GM18867 (cell line): ENCODE results near the gene PCBD2.
"Not testable (repeated sequence)": the region's sequence is repeated elsewhere in the genome, so short reads cannot be mapped to it uniquely, and the experiment has no call there.

ENCODE experiments used
- ATAC-seq: cut with Tn5 transposase; IDR thresholded peaks from one replicate; pipeline ENCODE4 v1.9.1; 2021; ENCODE audit warnings: mild to moderate bottlenecking, moderate library complexity; ENCODE audit not compliant: unreplicated experiment

The PCBD2 gene

GRCh38 chr5:134905246-134905996 is 490 bp downstream of the PCBD2 start:
- peak; percentile 30 for ATAC-seq

- ATAC-seq = no peak
Measured at GRCh38 chr5:134906811-134907210, 1.9 kb downstream of the PCBD2 start.

- not testable (repeated sequence) for ATAC-seq
Measured at GRCh38 chr5:134910752-134911151, 5.8 kb downstream of the PCBD2 start.

- ATAC-seq = no peak
Measured at GRCh38 chr5:134911285-134912206, 6.6 kb downstream of the PCBD2 start.

- ATAC-seq = no peak
Measured at GRCh38 chr5:134913254-134913653, 8.3 kb downstream of the PCBD2 start.

- ATAC-seq = no peak
Measured at GRCh38 chr5:134913795-134914194, 8.9 kb downstream of the PCBD2 start.

- ATAC-seq = no peak
Measured at GRCh38 chr5:134917070-134917815, 12.3 kb downstream of the PCBD2 start.

GRCh38 chr5:134918861-134919260 is 13.9 kb downstream of the PCBD2 start:
- ATAC-seq = no peak

GRCh38 chr5:134920848-134921575 is 16.1 kb downstream of the PCBD2 start:
- no peak for ATAC-seq

- no peak for ATAC-seq
Measured at GRCh38 chr5:134932508-134932907, 27.6 kb downstream of the PCBD2 start.

- ATAC-seq = no peak
Measured at GRCh38 chr5:134934202-134934601, 29.3 kb downstream of the PCBD2 start.

GRCh38 chr5:134935711-134936602 is 31.0 kb downstream of the PCBD2 start:
- ATAC-seq = no peak

GRCh38 chr5:134937526-134937925 is 32.6 kb downstream of the PCBD2 start:
- ATAC-seq = no peak

- ATAC-seq = no peak
Measured at GRCh38 chr5:134938030-134938429, 33.1 kb downstream of the PCBD2 start.

GRCh38 chr5:134939500-134939899 is 34.6 kb downstream of the PCBD2 start:
- no peak for ATAC-seq

- ATAC-seq = no peak
Measured at GRCh38 chr5:134943547-134943946, 38.6 kb downstream of the PCBD2 start.

GRCh38 chr5:134944630-134945029 is 39.7 kb downstream of the PCBD2 start:
- ATAC-seq = no peak

GRCh38 chr5:134945041-134945440 is 40.1 kb downstream of the PCBD2 start:
- ATAC-seq = no peak

GRCh38 chr5:134948911-134949310 is 44.0 kb downstream of the PCBD2 start:
- ATAC-seq = no peak

GRCh38 chr5:134949316-134949715 is 44.4 kb downstream of the PCBD2 start:
- no peak for ATAC-seq
